GM18520 (cell line): Measurements from ENCODE around the gene DAB1.

Experiments
- ATAC-seq: cut with Tn5 transposase; IDR thresholded peaks from one replicate; pipeline ENCODE4 v1.9.1; 2021; ENCODE audit not compliant: unreplicated experiment

The DAB1 gene

DNA sequence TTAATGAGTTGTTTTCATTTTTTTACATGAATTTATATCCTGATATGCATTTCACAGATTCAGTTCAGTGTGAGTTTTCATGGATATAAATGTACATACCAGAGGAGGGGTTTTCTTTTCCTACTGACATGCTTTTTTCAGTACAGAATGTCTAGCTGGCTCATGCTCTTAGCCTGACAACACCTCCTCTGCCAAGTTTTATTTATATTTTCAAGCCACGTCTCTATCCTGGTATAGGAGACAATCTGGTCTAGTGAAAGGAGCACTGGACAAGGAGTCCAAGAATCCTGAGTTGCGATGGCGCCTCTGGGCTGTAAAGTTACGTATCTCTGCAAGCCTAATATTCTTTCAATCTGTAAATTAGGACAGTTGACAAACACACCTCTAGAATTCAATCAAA, 4.9 kb downstream of the DAB1 start:
- no peak for ATAC-seq

DNA sequence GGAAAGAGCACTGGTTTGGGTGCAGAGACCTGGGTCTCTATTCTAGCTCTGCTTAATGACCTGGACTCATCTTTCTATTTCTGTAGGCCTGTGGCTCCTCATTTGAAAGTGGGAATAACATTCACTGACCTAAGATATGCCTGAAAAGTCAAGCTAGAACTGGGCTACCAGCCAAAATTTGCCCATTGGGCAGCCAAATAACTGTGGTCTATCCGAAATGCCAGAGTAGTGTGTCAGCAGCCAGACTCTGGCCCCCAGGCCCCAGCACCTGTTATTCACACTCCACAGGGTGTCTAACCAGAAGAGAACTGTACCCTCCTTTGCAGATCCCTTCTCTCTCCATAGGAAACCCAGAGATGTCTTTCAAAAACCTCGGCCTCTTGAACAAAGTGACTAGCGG, 12.6 kb downstream of the DAB1 start:
- no peak for ATAC-seq

DNA sequence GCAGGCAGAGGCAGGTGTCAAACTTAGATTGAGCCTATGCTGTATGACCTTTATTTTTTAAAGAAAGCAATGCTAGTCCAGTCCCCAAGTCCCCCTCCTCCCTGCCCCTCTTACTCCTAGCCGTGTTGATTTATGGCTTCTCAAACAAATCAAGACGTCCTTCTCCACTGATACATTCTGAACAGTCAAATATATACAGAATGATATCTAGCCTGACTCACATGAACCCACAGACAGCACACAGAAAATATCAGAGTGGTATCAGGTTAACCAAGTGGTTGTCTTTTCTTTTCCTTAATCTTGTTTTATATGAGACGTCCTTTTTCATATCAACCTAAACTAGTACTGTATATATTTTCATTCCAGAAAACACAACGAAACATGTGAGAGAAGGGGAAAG, 13.4 kb downstream of the DAB1 start:
- ATAC-seq: no peak

DNA sequence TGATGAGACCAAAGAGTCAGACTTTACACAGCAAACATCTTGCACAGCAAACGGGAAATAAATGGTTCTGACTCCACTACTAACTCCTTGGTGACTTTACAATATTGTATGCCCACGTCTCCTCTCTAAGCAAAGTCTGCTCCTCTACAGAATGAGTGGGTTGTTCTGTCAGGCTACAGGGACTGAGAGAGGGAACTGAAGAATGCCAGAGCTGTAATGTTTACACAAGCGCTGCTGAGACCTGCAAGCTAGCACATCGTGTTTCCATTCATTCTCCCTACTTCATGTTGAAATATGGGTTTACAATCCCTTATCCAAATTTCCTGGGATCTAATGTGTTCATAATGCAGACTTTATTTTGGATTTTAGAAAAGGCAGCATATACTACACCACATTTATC, 15.9 kb downstream of the DAB1 start:
- ATAC-seq: no peak

DNA sequence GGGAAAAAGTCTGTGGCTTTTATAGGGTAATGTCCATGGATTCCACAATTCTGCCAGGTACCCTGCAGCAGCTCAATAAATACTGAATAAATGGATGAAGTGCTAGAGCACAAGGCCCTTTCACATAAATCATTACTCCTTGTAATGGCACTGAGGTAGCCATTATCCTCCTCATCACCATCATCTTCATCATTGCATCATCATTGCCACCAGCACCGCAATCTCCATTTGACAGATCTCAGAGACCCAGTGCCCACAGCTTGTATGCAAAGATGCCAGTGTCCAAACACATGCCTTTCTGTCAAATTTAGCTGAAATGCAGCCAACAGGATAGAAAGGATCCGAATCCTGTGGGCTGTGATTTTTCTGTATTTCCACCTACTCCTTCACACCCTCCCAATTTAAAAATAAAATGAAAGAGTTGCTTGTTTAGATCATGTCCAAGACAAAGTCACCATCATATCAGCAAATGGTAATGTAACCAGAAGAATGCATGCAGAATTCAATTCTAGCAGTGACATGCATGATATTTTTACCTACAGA, 17.4 kb downstream of the DAB1 start:
- no peak for ATAC-seq

DNA sequence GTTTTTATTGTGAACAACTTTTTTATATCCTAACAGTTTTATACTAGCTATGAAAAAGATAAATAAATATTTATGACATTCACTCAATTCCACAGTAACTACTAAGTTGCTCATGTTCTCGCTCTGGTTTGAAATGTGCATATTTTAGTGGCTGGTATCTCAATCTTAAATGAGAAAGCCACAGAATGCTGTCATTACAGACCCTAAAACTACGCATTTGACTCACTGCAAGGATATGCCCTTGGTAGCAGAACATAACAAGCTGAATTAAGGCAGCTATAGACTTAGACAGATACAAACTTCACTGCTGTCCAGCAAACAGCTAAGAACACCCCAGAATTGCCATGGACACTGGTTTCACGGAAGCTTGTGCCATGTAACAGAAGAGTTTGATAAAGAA, 19.0 kb downstream of the DAB1 start:
- no peak for ATAC-seq

DNA sequence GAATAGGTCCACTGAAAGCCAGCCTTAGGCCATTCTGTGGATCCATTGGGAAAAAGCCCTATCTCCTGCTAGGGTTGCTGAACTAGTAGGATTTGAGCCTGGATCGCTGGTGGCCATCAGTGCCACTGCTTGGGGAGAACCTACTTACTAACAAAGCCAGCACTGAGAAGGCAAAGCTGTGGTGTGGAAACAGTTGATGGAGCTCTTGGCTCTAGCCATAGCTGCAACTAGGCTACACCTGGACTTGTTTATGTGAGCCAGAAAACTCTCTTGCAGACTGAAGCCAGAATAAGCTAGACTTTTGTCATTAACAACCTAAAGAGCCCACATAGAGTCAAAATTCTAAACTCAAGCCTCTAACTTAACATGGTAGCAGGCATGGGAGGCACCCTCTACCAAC, 20.7 kb downstream of the DAB1 start:
- no peak for ATAC-seq

DNA sequence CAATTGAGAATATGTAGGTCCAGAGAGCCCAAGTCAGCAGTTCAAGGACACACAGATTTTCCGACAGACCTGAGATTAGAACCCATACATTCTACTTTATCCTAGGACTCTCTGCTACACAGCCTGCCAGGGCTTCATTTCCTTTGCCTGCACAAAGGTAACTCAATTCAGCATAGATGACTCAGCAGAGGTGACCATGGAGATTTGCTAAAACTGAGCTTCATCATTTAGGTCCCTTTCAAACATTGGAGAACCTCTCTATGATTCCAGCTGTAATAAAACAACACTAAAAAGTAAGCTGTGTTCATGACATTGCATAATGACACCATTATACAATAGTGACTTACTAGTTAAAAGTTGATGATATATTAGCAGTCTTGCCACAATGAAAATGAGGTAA, 22.2 kb downstream of the DAB1 start:
- no peak for ATAC-seq

DNA sequence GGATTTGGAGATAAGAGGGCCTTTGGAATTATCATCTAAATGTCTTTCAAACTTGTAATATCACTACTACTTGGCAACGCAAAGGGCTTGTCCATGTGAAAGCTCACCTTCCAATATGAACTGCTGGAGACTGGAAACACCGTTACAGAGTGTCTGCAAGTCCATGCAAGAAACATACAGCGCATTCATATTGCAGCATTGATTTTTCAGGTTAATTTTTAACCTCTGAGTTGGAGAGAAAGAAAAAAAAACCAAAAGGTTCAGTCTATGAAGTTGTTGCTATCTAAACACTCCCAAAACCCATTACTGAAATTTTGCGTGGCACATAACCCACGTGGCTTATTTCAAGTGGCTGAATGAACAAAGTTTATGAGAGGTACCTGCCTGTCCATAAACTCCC, 23.8 kb downstream of the DAB1 start:
- no peak for ATAC-seq

DNA sequence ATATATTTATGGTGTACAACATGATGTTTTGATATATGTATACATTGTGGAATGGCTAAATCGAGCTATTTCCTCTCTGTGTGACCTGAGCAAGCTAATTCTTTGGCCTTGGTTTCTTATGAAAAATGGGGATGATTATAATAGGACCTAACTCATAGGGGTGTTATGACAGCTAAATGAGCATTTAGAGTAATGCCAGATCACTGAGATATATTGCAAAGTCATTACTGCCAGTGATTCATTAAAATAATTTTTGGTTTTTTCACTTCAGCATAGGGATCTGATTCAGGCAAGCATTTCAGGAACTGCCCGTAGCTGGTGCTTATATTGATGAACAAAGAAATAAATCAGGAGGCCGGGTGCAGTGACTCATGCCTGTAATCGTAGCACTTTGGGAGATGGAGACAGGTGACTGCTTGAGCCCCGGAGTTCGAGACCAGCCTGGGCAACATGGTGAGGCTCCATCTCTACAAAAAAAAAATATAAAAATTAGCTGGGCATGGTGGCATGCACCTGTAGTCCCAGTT, 30.7 kb downstream of the DAB1 start:
- ATAC-seq: no peak

DNA sequence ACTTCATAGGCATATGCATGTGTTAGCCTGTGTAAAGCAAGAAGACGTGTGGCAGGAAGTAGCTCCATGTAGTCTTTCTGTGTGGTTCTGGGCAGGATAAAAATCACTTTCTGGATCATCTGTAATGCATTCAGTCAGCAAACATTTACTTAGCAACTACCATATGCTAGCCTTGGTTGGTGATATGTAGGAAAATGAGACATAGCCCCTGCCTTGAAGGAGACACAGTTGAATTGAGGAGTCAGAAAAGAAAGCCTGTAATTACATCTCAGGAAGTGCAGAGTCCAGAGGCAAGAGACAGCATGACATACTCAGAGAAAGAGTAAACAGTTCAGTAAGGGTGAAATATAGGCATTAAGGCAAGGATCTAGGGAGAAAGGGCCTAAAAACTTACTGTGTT, 38.5 kb downstream of the DAB1 start:
- ATAC-seq: no peak

DNA sequence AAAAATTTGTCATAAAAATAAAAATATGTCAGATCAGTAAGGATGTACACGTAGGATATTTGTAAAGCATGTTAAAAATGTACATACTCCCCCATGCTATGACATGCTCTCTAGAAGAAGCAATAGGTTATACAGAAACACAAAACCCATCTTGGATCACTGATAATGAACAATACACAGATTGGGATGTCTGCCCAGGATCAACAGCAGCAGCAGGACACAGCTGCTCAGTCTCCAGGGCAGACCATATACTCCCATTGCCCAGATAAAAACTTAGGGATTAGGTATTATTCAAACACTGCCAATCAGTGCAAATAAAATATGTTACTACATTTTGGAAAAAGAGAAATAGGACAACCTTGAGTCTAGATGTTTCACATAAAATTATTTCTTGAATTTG, 39.0 kb downstream of the DAB1 start:
- no peak for ATAC-seq

DNA sequence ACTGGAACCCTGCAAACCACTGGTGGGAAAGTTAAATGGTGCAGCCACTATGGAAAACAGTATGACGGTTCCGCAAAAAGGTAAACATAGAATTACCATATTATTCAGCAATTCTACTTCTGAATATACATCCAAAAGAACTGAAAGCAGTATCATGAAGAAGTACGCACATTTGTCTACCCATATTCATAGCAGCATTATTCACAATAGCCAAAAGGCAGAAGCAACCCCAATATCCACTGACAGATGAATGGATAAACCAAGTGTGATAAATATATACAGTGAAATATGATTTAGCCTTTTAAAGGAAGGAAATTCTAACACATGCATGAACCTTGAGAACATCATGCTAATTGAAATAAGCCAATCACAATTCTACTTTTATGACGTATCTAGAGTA, 39.6 kb downstream of the DAB1 start:
- no peak for ATAC-seq

DNA sequence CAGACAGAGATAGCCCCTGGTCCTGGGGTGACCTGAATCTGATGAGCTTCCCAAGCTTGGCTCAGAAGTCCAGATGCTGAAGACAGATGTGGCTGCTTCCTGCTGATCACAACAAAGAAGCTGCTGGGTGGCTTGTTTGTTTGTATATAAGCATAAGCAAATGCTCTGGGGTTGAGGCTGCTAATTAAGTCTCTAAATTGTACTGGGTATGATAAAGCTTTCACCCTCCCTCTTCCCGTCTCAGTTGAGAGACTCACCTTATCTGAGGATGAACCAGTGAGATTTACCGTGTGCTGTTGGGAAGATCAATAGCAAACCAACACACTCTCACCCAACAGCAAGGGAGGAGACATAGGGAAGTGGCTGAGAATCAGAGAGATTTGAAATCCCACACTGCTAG, 42.0 kb downstream of the DAB1 start:
- no peak for ATAC-seq

DNA sequence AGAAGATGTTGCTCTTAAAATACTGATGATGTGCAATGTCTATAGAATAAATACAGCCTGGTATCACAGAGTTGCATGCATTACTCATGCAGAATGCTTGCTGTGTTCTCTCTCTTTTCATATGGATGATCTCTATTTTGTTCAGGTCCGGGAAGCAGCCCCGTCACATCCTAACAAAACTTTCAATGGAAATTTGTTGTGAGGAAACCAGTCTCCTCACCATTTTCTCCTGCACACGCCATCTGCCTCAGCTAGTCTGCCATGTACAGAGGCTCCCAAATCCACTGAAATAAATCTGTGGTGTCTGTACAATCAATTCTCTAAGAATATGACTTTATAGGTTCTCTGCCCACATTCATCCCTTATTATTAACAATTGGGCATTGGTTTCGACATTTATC, 42.4 kb downstream of the DAB1 start:
- ATAC-seq: no peak

DNA sequence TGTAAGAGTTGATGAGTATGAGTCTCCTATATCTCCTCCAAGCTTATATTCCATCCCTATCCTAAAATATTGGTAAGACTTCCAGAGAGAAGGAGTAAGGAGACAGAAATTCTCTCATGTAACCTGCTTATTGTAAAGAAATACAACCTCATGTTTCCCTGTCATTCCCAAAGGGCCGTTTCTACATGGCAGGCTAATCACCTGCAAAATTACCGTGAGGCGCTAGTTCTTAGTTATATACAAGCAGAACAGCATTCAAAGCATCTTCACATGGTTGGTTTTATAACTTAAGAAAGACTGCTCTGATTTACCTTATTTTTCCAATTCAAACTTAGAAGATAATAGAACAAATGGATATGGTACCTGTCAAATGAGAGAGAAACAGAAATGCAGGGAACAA, 42.9 kb downstream of the DAB1 start:
- ATAC-seq: no peak

DNA sequence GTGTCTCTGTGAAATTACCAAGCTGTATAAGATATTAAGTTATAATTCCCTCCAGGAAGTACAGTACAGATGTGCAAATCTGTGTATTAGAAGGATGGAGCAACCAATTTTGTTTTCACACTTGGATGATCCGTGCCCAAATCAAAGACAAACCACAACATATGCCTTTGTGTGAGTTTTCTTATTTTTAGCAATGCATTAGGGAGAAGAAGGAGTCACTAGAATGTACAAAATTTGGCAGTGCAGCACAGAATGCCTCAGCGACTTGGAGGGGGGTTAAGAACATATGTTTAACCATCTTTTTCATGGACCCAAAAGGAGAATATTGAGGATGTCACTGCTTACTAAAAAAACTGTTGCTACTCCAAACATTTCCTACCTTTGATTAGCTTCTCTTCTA, 45.3 kb downstream of the DAB1 start:
- no peak for ATAC-seq

DNA sequence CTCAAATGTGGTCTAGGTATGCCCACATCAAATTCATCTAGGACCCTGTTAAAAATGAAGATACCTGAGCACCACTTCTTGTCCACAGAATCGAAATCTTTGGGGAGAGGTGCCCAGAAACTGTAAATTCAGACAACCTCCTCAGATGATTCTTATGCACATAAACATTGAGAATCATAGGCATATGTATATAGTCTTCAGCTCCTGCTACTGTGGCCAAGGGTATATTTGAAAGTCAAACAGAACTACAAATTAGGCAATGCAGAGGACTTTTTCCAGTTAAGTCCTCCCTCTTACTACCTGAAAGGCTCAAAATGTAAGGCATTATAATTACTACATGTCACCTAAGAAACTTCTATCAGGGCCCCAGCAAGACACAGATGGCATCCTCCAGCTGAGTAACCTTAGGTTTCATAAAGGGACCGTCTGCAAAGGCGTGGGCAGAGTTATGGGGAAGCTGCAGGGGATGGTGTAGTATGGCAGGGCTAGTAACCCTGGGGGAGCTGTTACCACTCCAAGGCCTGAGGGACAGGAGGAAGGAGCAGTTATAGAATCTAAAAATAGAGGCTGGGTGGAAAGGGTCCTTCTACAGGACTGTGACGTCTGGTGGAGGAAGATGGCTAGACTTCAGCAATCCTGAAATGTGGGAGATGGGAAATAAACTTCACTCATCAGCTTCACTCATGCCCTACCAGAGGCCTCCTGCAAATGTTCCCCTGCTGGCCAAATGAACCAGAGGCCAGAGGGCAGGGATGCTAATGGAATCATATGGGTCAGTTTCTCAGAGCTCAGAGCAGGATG, 46.3 kb downstream of the DAB1 start:
- no peak for ATAC-seq

DNA sequence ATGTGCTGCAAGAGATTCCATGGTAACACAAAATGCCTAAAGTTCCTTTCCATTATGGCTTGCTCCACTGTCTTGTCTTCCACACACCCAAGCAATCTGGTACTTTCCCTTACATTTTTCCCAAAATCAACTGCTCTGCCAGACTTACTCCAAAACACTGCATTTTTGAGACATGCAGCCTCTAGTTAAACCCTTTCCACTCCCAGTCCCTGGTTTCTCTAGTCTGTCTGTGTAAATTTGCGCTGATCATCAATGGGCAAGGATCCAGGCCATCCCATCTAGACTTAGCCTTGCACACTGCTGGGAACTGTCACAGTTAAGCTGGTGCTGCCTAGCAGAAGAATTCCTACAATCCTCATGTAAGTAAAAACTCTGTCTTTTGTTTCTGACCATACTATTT, 47.8 kb downstream of the DAB1 start:
- ATAC-seq: no peak

DNA sequence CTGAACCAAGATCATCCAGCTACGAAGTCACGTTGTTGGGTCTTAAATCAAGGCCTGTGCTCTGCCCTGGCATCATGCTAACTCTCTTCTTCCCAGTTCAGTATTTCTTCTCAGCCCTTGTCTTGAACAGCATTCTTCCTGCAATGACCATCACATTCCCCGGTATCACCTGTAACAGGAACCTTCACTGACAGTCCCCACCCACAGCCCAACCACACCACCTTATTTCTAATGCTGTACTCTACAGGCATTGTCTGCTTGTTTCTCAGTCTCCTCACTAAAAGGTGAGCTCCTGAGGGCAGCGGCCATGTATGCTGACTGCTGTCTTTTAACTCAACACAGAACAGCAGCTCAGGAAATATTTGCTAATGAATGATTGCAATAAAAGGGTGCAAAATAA, 54.0 kb downstream of the DAB1 start:
- ATAC-seq: no peak

DNA sequence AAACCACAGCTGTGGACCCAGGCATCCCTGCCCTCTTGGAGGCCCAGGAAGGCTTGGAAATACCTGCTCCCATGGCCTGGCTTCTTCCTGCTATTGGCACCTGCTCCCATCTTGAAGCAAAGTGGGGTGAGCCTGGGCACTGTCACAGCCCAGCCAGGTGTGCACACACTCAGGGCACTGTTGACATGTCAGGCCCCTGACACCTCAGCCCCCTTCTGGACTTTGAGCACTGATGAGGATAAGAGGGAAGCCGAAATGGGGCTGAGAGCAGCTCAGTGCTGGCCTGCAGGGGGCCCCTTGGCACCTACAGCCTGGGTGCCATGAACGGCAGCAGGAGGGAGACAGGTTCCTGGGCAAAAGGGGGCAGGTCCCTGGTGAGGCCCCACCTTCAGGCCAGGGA, 55.9 kb downstream of the DAB1 start:
- no peak for ATAC-seq

DNA sequence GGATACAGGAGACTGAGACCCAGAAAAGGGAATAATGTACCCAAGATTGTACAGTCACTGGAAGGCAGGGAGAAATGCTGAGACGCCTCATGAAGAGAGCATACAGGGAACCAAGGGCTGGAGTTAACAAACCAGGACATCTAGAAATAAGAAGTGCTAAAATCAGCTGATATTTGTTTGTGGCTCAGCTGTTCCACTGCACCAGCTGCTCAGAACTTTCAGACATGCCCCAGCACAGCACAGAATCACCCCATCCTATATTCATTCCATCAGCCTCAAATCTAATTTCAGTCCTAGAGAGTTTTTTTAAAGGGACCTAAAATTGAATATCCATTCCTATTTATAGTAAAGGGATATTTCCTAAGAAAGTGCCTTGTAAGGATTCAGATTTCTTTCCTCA, 60.2 kb downstream of the DAB1 start:
- ATAC-seq: no peak

DNA sequence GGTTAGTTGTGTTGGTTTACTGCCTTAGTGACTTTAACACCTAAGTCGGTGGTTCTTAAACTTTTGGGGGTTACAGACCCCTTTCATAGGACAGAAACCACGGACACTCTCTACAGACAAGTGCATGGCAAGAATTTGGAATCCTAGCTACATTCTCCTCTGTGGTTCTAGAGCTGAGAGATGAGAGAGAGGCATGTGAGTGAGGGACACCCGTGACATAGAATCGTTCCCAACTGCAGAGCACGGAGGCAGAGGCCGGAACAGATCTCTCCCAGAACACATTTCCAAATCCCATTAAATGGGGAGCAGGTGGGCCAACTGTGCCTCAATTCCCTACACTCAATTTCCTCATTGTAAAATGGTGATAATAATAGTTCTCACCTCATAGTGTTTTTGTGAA, 60.7 kb downstream of the DAB1 start:
- ATAC-seq: no peak
